Activated T-cell treated with anti-CD3 and anti-CD28 coated beads for 4 hours (primary cell): Measurements from ENCODE around the gene FBXO34.

Experiments used
- DNase-seq: peaks from one replicate; pipeline ENCODE4 v3.0.0-alpha.2; 2020

Gene FBXO34, protein sequence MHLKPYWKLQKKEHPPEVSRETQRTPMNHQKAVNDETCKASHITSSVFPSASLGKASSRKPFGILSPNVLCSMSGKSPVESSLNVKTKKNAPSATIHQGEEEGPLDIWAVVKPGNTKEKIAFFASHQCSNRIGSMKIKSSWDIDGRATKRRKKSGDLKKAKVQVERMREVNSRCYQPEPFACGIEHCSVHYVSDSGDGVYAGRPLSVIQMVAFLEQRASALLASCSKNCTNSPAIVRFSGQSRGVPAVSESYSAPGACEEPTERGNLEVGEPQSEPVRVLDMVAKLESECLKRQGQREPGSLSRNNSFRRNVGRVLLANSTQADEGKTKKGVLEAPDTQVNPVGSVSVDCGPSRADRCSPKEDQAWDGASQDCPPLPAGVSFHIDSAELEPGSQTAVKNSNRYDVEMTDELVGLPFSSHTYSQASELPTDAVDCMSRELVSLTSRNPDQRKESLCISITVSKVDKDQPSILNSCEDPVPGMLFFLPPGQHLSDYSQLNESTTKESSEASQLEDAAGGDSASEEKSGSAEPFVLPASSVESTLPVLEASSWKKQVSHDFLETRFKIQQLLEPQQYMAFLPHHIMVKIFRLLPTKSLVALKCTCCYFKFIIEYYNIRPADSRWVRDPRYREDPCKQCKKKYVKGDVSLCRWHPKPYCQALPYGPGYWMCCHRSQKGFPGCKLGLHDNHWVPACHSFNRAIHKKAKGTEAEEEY

GRCh38 chr14:55270832-55271571 lies at the start of gene FBXO34:
FBXO34 (plus strand) TSS chr14:55271421; CDS start chr14:55350391, 78,970 bp downstream.
- DNase-seq, result peak; percentile 100

DNA sequence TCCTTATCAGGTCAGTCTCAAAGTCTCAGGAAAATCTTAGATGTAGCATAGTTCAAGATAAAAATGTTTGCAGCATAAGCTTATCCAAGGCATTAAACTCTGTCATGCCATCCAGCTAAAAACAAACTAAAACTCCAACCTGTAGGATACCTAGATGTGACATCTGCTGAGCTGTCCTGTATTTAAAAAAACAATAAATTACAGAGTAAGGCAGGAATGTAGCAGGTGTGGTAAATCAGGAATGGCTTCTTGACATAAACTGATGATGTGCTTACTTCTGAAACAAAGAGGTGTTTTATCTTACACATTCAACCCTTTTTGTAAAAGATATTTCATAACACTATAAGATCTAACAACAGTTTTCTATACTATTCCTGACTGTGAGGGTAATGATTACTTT lies 49.3 kb upstream of the FBXO34 start:
- no peak for DNase-seq

GRCh38 chr14:55223364-55223763 lies 47.9 kb upstream of the FBXO34 start:
- DNase-seq, result no peak

DNA sequence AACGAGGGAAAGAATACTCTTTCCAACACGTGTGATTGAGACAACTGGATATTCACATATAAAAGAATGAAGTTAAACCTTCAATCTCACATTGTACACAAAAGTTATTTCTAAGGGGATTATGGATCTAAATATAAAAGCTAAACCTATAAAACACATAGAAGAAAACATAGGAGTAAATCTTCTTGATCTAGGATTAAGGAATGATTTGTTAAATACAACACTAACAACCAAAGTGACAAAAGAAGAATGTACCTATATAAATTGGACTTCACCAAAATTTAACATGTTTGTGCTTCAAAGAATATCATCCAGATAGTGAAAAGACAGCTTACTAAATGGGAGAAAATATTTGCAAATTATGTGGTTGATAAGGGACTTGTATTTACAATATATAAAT lies 43.0 kb upstream of the FBXO34 start:
- no peak for DNase-seq

GRCh38 chr14:55233591-55233990 lies 37.6 kb upstream of the FBXO34 start:
- DNase-seq, result no peak

DNA sequence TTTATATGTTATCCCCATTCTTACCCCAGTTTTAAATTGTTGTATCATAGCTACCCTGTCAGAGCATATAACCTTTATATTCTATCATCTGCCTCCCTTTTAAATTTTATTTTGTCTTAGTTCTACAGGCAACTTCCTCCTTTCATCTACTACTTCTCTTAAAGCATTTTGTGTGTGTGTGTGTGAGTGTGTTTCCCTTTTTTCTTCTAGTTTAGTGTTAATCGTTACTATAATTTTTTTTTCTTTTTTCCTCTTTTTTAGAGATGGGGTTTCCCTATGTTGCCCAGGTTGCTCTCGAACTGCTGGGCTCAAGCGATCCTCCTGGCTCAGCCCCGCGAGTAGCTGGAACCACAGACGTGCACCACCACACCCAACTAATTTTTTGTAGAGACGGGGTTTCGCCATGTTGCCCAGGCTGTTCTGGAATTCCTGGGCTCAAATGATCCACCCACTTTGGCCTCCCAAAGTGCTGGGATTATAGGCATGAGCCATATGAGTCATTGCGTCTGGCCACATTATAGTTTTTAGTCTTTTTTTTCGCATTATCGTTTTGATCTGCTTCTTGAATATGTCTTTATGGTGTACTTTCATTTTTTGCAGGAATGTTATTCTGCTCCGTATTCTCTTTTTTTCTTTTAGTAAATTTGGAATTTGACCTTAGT lies 33.1 kb upstream of the FBXO34 start:
- DNase-seq, result no peak

DNA sequence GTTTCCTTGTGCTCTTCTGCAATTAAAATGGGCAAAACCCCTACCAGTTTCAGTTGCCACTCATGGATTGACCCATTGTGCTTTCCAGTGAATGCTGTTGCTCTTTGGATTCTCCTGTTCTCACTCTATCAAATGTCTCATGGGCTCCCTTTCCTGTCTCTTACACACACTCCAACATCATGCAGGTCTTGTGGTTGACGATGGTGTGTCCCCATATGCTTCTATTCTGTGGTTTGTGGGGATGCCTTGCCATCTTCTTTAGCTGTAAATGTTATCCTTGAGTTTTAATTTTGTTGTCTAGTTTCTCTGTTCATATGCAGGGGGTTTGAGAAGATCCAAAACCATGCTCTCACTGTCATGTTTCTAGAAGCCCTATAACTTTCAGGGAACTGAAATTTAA lies 31.9 kb upstream of the FBXO34 start:
- DNase-seq, result no peak

- no peak for DNase-seq
Observed at GRCh38 chr14:55240526-55241178, 30.6 kb upstream of the FBXO34 start.

GRCh38 chr14:55241673-55242072 lies 29.5 kb upstream of the FBXO34 start:
- DNase-seq, result no peak

- no peak for DNase-seq
Observed at GRCh38 chr14:55243386-55243785, 27.8 kb upstream of the FBXO34 start.

GRCh38 chr14:55243813-55244212 lies 27.4 kb upstream of the FBXO34 start:
- DNase-seq, result no peak

DNA sequence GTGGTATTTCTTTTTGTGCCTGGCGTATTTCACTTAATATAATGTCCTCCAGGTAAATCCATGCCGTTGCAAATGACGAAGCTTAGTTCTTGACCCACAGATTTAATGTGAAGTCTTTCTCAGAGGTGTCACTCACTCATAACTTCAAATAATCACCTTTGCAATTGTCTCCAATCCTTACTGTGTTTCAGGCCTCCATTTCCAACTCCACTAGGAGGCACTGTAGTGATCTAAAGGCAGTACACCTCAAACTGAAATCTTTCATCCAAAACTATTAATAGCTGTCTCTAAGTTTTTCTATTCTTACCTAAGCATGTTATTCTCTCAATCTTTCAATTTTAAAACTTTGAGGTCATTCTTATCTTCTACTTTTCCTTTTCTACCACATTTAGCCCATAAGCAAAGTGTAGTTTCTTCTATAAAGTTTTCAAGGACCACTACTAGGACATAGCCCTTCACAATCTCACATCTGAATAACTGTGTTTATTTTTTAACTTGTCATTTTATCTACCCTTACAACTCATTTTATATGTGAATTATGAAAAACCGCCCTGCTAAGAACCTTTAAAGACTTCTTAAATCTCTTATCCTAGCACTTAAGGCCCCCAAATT lies 25.5 kb upstream of the FBXO34 start:
- peak; percentile 28 for DNase-seq

DNA sequence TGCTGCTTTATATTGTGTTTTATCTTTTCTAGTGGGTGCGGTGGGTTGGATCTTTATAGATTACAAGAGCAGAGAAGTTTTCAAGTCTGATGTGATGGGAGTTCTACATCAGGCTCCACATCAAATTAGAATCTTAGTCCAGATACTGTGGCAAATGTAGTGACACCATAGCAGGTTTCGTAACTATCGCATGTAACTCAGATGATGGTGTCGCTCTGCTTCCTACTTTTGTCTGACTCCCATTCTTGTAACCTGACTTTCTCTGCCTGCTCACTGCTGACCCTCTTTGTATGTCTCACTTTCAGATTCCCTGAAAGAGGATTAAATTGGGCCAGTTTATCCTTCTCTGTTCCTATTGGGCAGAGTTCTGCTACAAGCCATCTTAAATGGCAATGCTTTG lies 22.8 kb upstream of the FBXO34 start:
- DNase-seq, result no peak

- DNase-seq, result no peak
Observed at GRCh38 chr14:55249423-55249822, 21.8 kb upstream of the FBXO34 start.

GRCh38 chr14:55253276-55253675 lies 17.9 kb upstream of the FBXO34 start:
- DNase-seq, result no peak

DNA sequence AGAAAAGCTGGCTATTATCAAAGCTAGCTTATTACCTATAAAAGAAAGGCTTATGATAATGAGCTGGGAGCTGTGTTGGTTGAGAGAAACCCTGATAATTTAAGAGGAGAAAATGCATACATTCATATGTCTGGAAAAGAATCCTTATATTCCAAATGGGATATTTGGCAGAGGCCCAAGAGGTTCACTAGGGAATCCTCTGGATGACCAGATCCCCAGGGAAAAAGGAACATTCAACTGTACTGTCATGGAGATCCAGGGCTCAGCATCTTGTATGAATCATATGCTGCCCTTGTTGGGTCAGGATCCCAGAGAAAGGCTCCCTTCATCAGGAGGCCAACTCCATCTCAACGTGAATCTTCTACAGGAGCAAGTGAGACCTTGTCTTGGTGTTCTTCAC lies 16.6 kb upstream of the FBXO34 start:
- no peak for DNase-seq

GRCh38 chr14:55255979-55256378 lies 15.2 kb upstream of the FBXO34 start:
- no peak for DNase-seq

GRCh38 chr14:55256586-55256985 lies 14.6 kb upstream of the FBXO34 start:
- no peak for DNase-seq

DNA sequence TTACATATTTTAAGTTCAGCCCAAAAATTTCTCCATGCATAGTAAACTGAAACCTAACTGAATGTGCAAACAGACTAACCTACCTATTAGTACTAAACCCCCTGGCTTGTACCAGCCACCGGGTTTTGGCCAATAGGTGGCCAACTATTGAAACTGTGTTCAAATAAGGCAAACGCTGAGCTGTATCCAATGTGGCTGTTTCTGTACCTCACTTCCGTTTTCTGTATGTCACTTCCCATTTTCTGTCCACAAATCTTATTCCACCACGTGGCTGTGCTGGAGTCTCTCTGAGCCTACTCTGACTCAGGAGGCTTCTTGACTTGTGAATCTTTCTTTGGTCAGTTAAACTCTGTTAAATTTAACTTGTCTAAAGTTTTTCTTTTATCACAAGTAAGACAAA lies 6.0 kb upstream of the FBXO34 start:
- DNase-seq, result no peak

- DNase-seq, result no peak
Observed at GRCh38 chr14:55267820-55268219, 3.4 kb upstream of the FBXO34 start.

DNA sequence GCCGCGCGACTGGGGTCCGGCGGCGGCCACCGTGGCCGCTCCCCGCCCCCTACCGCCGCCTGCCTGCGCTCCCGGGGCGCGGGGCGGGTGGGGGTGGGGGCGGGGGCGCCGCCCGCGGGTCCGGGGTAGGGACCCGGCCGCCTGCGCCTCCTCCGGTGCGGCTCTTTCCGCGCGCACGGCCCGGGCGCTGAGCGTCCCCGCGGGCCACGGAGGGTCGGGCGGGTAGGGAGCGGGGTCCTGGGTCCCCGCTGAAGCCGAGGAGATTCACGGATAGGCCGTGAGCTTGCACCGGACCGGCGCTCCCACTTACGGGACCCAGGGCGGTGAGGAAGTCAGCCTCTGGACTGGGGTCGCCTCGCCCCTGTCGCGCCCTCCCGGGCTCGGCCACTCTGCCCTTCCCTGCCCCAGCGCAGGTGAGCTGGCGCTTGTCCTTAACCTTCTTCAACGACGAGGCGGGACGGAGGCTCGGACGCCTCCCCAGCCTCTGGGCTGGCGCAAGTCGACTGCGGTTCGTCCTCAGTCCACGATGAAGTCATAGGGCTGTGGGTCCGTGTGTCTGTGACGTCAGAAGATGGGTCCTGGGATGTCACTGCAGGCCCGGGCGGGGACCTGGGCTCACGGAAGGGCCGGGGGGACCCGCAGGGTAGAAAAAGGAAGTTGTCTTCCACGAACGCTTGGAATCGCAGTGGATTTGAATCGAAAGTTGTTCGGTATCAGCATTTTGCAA lies 514 bp downstream of the FBXO34 start:
- DNase-seq, result peak; percentile 21
